DND-41 (cell line): Measurements from ENCODE around the gene LTBP2.

ENCODE experiments used
- ATAC-seq: fragments of 200-7000 bp; cut with Tn5 transposase; 3 replicates; pipeline ENCODE4 v1.9.1; 2021; ENCODE audit warnings: low read depth; ENCODE audit not compliant: insufficient read depth
- DNase-seq: peaks from one replicate; pipeline ENCODE4 v3.0.0-alpha.2; 2020
- H2AFZ ChIP-seq: 2 replicates; pipeline ENCODE4 v1.6.0; 2012; ENCODE audit warnings: low read depth, low read length
- H3K27ac ChIP-seq: 2 replicates; pipeline ENCODE4 v1.5.1; 2012; ENCODE audit warnings: low read length, inconsistent platforms
- H3K27me3 ChIP-seq: fragments of 200-600 bp; sonication (generic); 2 replicates; pipeline ENCODE4 v1.6.0; 2012; ENCODE audit warnings: low read length, mild to moderate bottlenecking, inconsistent platforms; ENCODE audit not compliant: insufficient read depth, poor library complexity
- H3K36me3 ChIP-seq: 2 replicates; pipeline ENCODE4 v1.5.1; 2012; ENCODE audit warnings: low read length, inconsistent platforms; ENCODE audit not compliant: insufficient read depth
- H3K4me1 ChIP-seq: 2 replicates; pipeline ENCODE4 v1.5.1; 2012; ENCODE audit warnings: mild to moderate bottlenecking, low read length; ENCODE audit not compliant: insufficient read depth
- H3K4me2 ChIP-seq: 2 replicates; pipeline ENCODE4 v1.6.0; 2012; ENCODE audit warnings: mild to moderate bottlenecking, moderate library complexity, low read length, inconsistent platforms; ENCODE audit not compliant: insufficient read depth
- H3K4me3 ChIP-seq, 2 experiments: fragments of 200-600 bp in 1 of 2; shearing (Covaris generic) in 1 of 2; 2 replicates each; pipeline ENCODE4 v1.5.1; 2012 to 2016; ENCODE audit warnings: inconsistent platforms in 2 of 2, low read length in 2 of 2, mild to moderate bottlenecking in 2 of 2, low read depth in 1 of 2, moderate library complexity in 1 of 2
- H3K79me2 ChIP-seq: 2 replicates; pipeline ENCODE4 v1.6.0; 2012; ENCODE audit warnings: low read length, inconsistent platforms; ENCODE audit not compliant: insufficient read depth
- H3K9ac ChIP-seq: 2 replicates; pipeline ENCODE4 v1.6.0; 2012; ENCODE audit warnings: low read depth, mild to moderate bottlenecking, inconsistent platforms, low read length, moderate library complexity
- H3K9me3 ChIP-seq: 2 replicates; pipeline ENCODE4 v1.5.1; 2012; ENCODE audit warnings: low read length, moderate library complexity, mild to moderate bottlenecking, inconsistent platforms; ENCODE audit not compliant: insufficient read depth, severe bottlenecking
- H4K20me1 ChIP-seq: 2 replicates; pipeline ENCODE4 v1.6.0; 2012; ENCODE audit warnings: low read length; ENCODE audit not compliant: insufficient read depth
- CTCF ChIP-seq: IDR thresholded peaks from 2 replicates; pipeline ENCODE4 v1.5.1; 2012; ENCODE audit warnings: borderline replicate concordance, low read length, moderate library complexity, mild to moderate bottlenecking; ENCODE audit not compliant: poor library complexity, severe bottlenecking; ENCODE audit errors: extremely low read depth
- EZH2 ChIP-seq: IDR thresholded peaks from 3 replicates; pipeline ENCODE4 v1.6.1; 2012; ENCODE audit warnings: borderline replicate concordance, low read depth, mild to moderate bottlenecking, moderate library complexity, low read length, inconsistent platforms; ENCODE audit not compliant: severe bottlenecking

Gene LTBP2

DNA sequence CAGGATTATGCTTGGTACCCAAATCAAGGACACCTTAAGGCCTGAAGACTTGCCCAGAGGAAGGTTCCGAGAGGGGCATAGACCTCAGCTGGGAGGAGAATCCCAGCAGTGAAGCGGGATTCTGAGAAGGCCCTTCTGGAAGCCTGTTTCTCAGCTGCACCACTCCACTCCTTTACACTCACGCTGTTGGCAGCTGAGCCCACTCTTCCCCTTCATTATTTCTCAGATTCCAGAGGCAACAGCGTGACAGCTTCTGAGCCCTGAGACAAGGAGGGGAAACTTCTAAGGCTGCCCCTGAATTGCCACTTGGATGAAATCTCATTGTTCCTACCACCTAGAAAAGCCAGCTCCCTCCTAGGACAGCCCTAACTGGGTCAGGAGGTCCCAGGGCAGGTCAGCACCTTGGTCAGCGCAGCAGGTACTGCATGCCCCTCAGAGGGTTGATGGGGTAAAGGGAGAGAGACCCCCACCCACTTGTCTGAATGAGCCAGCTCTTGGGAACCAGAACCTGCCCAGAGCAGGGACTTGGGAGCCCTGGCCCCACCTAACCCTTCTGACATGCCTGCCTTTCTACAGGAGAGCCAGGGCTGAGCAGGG is 64.6 kb downstream of the LTBP2 start:
- no peaks in the 10 kb centered on the region; the same call in 1 of the 2 replicates for H4K20me1 ChIP-seq
- peak; percentile 12 for DNase-seq
- no peaks in the 10 kb centered on the region for H3K79me2 ChIP-seq
- H3K9ac ChIP-seq = no peak overlapping the region
- no peak overlapping the region for H3K4me3 ChIP-seq
- no peaks in the 10 kb centered on the region for H3K36me3 ChIP-seq
- H2AFZ ChIP-seq = no peak overlapping the region
- no peak overlapping the region for H3K4me2 ChIP-seq
- peaks cover 8% of the 10 kb centered on the region for H3K27me3 ChIP-seq
- H3K4me1 ChIP-seq = no peaks in the 10 kb centered on the region
- no peak overlapping the region for H3K27ac ChIP-seq
- no peak; the same call in 2 of the 3 replicates for ATAC-seq
- H3K9me3 ChIP-seq = no peaks in the 10 kb centered on the region
- TF ChIP-seq EZH2 (no peak), CTCF (no peak)

DNA sequence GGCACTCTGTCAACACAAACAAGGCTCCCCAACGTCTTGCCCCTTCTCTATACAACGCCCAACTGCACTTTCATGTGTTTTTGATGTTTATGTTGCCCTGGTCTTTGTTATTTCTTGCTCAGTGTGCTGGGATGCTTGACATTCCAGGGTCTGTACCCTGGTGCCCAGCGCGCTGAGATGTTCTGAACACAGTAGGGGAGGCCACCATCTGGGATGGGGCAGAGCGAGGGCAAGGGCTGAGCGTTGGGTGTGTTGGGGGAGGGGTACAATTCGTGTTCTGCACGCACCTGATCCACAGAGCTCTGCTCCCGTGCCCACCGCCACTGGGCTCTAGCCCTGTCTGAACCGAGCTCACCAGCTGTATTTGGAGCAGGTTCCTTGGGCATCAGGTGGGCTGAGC is 65.6 kb downstream of the LTBP2 start:
- Histone ChIP-seq H3K36me3 (no peaks in the 10 kb centered on the region), H3K27me3 (peaks cover 12% of the 10 kb centered on the region), H3K79me2 (no peaks in the 10 kb centered on the region), H3K9me3 (no peaks in the 10 kb centered on the region), H3K9ac (no peak overlapping the region), H3K4me3 (no peak overlapping the region), H3K4me2 (no peak overlapping the region), H3K27ac (no peak overlapping the region), H4K20me1 (no peaks in the 10 kb centered on the region; the same call in 1 of the 2 replicates), H3K4me1 (no peaks in the 10 kb centered on the region), H2AFZ (no peak overlapping the region)
- no peak for DNase-seq
- no peak for ATAC-seq
- TF ChIP-seq CTCF (no peak), EZH2 (no peak)

- ATAC-seq = no peak
- no peak for DNase-seq
- Histone ChIP-seq H3K9ac (no peak overlapping the region), H4K20me1 (no peaks in the 10 kb centered on the region; the same call in 1 of the 2 replicates), H3K4me3 (no peak overlapping the region), H3K27me3 (peaks cover 12% of the 10 kb centered on the region), H3K27ac (no peak overlapping the region), H3K36me3 (no peaks in the 10 kb centered on the region), H3K4me2 (no peak overlapping the region), H3K9me3 (no peaks in the 10 kb centered on the region), H3K4me1 (no peaks in the 10 kb centered on the region), H2AFZ (no peak overlapping the region), H3K79me2 (no peaks in the 10 kb centered on the region)
- TF ChIP-seq EZH2 = no peak
- no peak for TF ChIP-seq CTCF
Measured at GRCh38 chr14:74545386-74545785, 66.7 kb downstream of the LTBP2 start.
